Measurements from ENCODE around the gene AK5.

AK5 gene

GRCh38 chr1:77594366-77595112 lies 312.7 kb downstream of the AK5 start:
- H3K27ac Mint-ChIP-seq = no peak overlapping the region

GRCh38 chr1:77597310-77597709 lies 315.5 kb downstream of the AK5 start:
- Mint-ChIP-seq H3K27ac (no peak overlapping the region), H3K36me3 (ENCODE audit: low read depth) (peaks cover 28% of the 10 kb centered on the region), H3K4me1 (no peaks in the 10 kb centered on the region), H3K9me3 (no peaks in the 10 kb centered on the region), H3K27me3 (ENCODE audit: low read depth, poor library complexity) (no peaks in the 10 kb centered on the region), H3K4me3 (no peak overlapping the region)
- no peak for DNase-seq
- TF ChIP-seq, protein P1, sequence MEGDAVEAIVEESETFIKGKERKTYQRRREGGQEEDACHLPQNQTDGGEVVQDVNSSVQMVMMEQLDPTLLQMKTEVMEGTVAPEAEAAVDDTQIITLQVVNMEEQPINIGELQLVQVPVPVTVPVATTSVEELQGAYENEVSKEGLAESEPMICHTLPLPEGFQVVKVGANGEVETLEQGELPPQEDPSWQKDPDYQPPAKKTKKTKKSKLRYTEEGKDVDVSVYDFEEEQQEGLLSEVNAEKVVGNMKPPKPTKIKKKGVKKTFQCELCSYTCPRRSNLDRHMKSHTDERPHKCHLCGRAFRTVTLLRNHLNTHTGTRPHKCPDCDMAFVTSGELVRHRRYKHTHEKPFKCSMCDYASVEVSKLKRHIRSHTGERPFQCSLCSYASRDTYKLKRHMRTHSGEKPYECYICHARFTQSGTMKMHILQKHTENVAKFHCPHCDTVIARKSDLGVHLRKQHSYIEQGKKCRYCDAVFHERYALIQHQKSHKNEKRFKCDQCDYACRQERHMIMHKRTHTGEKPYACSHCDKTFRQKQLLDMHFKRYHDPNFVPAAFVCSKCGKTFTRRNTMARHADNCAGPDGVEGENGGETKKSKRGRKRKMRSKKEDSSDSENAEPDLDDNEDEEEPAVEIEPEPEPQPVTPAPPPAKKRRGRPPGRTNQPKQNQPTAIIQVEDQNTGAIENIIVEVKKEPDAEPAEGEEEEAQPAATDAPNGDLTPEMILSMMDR (IDR thresholded peaks at IDR 0.05) = no peak

More at GRCh38 chr1:77594366-77595112, 312.7 kb downstream of the AK5 start:
- H3K9me3 Mint-ChIP-seq = no peaks in the 10 kb centered on the region
- H3K27me3 Mint-ChIP-seq (ENCODE audit: low read depth, poor library complexity) = no peaks in the 10 kb centered on the region
- TF ChIP-seq, protein P1 (IDR thresholded peaks at IDR 0.05) = no peak
- DNase-seq = no peak
- peaks cover 30% of the 10 kb centered on the region for H3K36me3 Mint-ChIP-seq (ENCODE audit: low read depth)
- H3K4me3 Mint-ChIP-seq = no peak overlapping the region
- no peaks in the 10 kb centered on the region for H3K4me1 Mint-ChIP-seq

DNA sequence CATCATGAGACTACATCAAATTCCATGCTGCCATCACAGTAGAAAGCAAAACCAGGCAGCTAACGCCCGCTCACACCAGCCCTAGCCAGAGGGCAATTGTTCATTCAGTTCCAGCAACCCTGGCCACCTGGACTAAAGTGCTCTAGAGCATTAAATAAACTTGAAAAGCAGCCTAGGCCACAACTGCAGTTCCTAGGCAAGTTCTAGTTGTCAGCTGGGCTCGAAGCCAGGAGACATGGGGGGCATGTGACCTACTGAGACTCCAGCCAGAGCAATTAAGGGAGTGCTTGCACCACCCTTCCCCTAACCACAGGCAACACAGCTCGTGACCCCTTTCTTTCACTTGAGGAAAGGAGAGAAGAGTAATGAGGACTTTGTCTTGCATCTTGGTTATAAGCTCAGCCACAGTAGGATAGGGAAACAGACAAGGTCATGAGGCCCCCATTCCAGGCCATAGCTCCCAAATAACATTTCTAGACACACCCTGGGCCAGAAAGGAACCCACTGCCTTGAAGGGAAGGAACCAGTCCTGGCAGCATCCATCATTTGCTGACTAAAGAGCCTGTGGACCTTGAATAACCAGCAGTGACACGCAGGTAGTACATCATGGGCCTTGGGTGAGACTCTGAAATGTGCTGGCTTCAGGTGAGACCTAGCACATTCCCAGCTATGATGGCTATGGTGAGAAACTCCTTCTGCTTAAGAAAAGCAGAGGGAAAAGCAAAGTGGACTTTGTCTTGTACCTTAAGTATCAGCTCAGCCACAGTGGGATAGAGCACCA lies 323.6 kb downstream of the AK5 start:
- Mint-ChIP-seq H3K4me1 (no peaks in the 10 kb centered on the region), H3K27me3 (ENCODE audit: low read depth, poor library complexity) (peaks cover 3% of the 10 kb centered on the region), H3K36me3 (ENCODE audit: low read depth) (peaks cover 70% of the 10 kb centered on the region), H3K27ac (no peak overlapping the region), H3K4me3 (no peak overlapping the region), H3K9me3 (peaks cover 38% of the 10 kb centered on the region)
- TF ChIP-seq, protein P1 (IDR thresholded peaks at IDR 0.05) = no peak
- DNase-seq = no peak

DNA sequence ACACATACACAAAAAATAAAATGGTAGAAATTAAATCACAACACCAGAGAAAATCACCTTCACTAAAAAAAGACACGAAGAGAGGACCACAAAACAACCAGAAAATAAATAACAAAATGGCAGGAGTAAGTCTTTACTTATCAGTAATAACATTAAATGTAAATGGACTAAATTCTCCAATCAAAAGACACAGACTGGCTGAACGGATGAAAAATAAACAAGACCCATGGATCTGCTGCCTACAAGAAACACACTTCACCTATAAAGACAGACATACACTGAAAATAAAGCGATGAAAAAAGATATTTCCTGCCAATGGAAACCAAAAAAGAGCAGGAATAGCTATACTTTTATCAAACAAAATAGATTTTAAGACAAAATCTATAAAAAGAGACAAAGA lies 327.1 kb downstream of the AK5 start:
- Mint-ChIP-seq H3K9me3 (peaks cover 52% of the 10 kb centered on the region), H3K27ac (no peak overlapping the region), H3K4me3 (no peak overlapping the region), H3K4me1 (no peaks in the 10 kb centered on the region), H3K27me3 (ENCODE audit: low read depth, poor library complexity) (peaks cover 3% of the 10 kb centered on the region), H3K36me3 (ENCODE audit: low read depth) (peaks cover 80% of the 10 kb centered on the region)
- TF ChIP-seq, protein P1 (IDR thresholded peaks at IDR 0.05) = no peak
- no peak for DNase-seq
